Activated T-helper 9 cell treated with anti-CD3 and anti-CD28 coated beads, Interleukin-2, amount 50 U/mL, for 16 hours (primary cell): ENCODE results near the gene MATK.
A peak's percentile ranks its signal among the peaks of the same experiment; 100 is the strongest.
"Not testable (repeated sequence)": the region's sequence is repeated elsewhere in the genome, so short reads cannot be mapped to it uniquely, and the experiment has no call there.

Experiments
- DNase-seq: peaks from one replicate; pipeline ENCODE4 v3.0.0-alpha.2; 2020; ENCODE audit warnings: low read depth

The MATK gene

DNA sequence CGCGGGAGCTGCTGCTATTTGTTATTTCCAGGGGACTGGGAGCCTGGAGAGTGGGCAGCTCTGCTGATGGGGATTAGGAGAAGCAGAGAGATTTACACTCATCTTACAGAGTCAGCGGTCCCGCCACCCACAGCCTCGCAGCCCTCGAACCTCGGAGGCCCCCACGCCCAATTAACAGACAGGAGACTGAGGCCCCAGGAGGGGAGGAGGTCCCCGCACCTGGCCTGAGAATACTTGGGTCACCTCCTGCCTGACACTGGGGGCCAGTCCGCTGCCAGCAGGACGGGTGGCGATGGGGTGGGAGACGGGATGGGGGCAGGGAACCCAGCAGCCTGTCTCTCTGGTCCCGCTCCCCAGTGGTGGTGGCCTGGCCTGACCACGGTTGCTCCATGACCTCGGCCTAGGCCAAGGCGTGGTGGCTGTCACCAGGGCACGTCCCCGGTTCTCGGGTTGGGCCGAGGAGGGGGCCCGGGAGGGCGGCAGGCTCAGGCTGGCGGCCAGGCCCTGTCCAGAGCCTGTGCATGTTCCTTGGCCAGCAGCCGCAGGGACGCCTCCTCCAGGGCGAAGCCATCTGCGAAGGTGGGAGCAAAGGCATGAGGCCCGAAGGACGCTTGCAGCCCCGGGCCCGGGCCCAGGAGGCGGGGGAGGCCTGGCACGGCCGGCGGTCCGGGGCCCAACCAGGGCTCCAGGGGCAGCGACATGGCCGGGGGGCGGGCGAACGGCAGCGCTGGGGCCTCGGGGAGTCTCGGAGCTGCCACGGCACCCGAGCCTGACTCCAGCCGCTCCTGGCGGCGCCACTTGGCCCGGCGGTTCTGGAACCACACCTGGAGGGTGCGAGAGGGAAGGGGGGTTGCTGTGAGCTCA, 15.8 kb downstream of the MATK start:
- DNase-seq: no peak

DNA sequence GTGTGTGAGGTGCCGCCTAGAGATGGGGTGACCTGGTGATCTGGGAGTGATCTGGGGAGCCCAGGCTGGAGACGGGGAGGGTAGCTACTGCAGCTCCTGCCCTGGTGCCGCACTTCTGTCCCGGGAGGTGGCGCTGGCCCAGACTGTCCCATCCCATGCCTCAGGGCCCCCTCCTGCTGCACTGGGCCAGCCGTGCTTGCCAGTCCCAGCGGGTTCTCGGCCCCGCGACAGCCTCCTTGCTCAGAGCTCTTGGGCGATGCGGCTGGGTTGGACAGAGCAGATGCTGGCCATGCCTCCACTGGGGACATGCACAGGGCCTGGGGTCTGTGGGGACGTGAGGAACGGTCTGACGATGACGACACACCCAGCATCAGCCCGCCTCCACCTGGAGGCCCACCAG, 16.7 kb downstream of the MATK start:
- no peak for DNase-seq

GRCh38 chr19:3768748-3769099, 17.5 kb downstream of the MATK start:
- no peak for DNase-seq

GRCh38 chr19:3768015-3768747, 18.0 kb downstream of the MATK start:
- no peak for DNase-seq

DNA sequence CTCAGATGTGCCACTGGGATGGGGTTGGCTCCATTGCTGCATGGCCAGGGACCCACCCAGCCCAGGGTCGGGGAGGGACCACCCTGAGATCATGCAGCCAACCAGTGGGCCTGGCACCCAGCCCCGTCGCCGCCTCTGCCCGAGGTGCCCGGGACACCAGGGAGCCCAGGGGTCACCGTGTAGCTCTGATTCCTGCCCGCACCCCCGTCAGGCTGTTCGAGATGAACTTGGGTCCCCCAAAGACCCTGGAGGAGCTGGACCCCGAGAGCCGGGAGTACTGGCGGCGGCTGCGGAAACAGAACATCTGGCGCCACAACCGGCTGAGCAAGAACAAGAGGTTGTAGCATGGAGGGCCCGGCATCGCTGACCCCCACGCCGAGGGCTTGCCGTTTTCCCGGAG, 19.1 kb downstream of the MATK start:
- no peak for DNase-seq

DNA sequence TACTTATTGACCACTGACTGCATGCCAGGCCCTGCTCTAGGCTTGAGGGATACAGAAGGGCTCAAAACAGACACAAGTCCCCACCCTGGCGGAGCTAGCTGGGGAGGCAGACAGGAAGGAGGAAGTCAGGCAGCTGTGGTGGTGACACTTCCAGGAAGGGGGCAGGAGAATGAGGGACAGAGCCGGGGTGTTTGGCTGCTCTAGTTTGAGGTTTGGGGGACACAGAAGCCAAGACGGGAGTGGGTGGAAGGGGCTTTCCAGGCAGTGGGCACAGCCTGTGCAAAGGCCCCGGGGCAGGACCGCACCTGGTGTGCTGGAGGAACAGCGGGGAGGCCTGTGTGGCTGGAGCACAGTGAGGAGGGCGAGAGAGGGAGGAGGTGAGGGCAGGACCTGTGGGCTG, 19.7 kb downstream of the MATK start:
- DNase-seq: no peak

GRCh38 chr19:3765757-3766156, 20.4 kb downstream of the MATK start:
- not testable (repeated sequence) for DNase-seq

GRCh38 chr19:3765121-3765520, 21.1 kb downstream of the MATK start:
- DNase-seq: no peak

DNA sequence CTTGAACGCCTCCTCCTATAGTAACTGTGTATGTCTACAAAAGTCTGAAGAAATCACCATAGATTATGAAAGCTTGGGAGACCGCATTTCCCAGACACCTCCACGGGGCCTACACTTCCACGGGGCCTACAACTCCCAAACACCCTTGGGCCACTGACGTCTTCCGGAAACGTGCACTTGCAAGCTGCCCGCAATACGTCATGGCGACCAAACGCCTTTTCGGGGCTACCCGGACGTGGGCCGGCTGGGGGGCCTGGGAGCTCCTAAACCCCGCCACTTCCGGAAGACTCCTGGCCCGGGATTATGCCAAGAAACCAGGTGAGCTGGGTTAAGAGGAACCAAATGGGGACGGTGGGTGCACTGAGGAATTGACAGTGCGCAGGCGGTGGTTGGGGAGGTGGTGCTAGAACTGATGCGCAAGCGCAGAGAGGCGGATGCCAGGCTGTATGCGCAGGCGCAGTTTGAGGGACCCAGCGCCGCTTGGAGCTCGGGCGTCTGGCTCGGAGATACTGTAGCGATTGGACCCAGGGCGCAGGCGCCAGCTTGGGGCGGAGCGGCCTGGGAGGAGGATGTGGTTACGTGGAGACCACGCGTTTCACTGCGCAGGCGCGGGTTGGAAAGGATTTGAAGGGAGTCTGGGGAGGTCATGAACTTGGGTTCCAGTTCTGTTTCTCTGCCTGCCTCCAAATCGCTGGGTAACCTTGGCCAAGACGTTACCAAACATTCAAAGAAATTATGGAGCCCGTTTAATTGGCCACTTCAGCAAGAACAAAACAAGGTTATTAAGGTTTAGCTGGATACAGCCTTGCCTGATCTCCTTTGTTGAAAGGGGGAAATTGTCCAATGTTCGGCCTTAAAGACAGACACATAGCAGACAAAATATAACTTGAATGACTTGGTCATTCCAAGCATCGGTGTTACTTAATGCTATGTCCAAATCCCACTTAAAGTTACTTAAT, 23.4 kb downstream of the MATK start, which contains the start of gene MRPL54:
Gene MRPL54, plus strand, starts transcription at position 182 of the 959 bp plus-strand sequence. Its CDS starts 19 bp downstream, at position 201.
- DNase-seq: peak; percentile 99

- no peak for DNase-seq
Measured at GRCh38 chr19:3762130-3762473, 24.1 kb downstream of the MATK start.

- peak; percentile 95 for DNase-seq
Measured at GRCh38 chr19:3761382-3762129, 24.6 kb downstream of the MATK start, which contains the start of gene APBA3. APBA3 (minus strand) TSS chr19:3761692; CDS start chr19:3760264, 1,428 bp downstream.

- DNase-seq: no peak
Measured at GRCh38 chr19:3760871-3761361, 25.3 kb downstream of the MATK start.

DNA sequence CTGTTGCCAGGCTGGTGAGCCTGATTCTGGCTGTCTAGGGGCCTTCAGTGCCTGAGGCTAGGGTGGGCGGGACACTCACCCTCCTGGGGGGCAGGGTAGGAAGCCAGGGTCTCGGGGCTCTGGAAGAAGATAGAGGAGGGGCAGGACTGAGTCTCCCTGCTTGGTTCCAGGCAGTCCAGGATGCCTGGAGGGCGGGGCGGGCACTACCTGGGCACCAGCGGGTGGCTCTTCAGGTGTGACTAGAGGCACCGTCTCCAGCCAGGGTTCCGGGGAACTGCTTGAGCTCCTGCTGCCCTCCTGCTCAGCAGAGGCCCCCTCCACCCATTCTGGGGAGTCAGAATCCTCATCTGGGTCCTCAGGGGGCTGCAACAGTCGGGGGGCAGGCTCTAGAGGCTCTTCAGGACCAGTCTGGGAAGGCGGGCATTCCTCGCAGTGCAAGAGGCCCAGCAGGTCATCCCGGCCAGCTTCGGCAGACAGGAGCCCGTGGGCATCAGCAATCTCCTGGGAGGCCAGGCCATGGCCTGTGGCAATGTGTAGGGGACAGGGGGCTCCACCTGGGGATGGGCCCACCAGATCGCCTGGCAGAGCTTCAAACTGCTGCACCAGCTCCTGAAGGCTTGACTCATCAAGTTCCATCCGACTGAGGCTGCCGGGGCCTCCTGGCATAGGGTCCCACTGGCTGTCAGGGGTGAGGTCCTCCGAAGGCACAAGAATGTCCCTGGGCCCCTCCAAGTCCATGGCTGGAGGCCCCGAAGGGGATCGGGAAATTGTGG, 26.5 kb downstream of the MATK start:
- DNase-seq: no peak

DNA sequence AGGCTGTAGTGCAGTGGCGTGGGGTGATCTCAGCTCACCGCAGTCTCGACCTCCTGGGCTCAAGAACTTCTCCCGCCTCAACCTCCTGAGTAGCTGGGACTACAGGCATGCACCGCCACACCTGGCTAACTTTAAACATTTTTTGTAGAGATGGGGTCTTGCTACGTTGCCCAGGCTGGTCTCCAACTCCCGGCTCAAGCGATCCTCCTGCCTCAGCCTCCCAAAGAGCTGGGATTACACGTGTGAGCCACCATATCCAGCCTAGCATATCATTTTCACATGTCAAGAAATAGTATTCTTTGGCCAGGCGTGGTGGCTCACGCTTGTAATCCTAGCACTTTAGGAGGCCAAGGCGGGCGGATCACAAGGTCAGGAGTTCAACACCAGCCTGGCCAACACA, 27.9 kb downstream of the MATK start:
- DNase-seq: not testable (repeated sequence)

DNA sequence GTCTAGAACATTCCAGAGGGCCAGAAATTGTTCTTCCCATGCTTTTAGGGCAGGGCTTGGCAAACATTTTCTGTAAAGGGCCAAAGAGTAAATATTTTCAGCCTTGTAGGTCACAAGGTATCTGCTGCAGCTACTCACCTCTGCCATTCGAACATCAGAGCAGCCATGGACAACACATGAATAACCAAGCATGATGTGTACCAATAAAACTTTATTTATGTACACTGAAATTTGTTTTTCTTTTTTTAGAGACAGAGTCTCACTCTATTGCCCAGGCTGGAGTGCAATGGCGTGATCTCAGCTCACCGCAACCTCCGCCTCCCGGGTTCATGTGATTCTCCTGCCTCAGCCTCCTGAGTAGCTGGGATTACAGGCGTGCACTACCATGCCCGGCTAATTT, 28.5 kb downstream of the MATK start:
- DNase-seq: not testable (repeated sequence)

- DNase-seq: no peak
Measured at GRCh38 chr19:3753631-3754410, 32.4 kb downstream of the MATK start.

- DNase-seq: no peak
Measured at GRCh38 chr19:3752492-3752891, 33.7 kb downstream of the MATK start.

DNA sequence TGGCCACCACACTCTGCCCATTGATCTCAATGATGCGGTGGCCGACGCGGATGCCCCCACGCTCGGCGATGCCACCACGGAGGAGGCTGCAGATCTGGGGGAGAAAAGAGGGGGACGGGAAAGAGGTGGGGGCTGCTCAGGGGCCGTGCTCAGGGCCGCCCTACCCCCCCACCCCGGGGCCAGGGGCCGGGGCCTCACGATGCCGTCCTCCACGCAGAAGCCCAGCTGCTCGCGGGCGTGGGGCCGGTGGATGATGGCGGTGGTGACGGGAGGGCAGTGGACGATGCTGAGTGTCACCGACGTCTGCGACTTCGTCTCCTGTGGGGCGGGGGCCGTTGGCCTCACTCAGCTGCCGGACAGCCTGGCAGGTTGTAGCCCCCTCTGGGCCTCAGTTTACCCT, 34.9 kb downstream of the MATK start:
- no peak for DNase-seq

DNA sequence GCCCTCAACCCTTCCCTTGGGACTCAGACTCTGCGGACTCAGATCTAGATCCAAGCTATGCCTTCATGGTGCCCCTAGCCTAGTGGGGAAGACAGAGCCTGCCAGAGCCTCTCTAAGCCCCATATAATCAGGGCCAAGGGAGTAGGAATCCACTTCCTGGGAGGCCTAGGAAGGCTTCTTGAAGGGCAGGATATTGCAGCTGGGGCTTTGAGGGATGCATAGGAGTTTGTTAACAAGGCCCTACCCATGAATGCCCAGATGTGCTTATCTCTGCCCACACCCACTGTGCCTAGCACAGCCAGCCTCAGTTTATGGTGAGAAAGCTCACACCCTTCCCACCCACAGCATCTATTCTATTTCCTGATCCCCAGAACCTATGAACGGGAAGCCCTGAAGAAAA, 36.0 kb downstream of the MATK start:
- DNase-seq: no peak

DNA sequence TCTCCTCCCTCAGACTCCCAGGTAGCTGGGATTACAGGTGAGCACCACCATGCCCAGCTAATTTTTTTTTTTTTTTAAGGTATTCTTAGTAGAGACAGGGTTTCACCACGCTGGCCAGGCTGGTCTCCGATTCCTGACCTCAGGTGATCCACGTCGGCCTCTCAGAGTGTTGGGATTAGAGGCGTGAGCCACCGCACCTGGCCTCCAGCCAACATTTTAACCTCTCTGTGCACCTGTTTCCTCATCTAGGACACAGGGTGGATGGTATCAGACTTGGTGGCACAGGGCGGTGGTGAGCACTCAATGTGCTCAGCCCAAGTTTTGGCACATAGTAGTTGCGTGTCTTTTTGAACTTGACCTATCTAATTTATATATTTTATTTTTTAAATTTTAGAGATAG, 37.2 kb downstream of the MATK start:
- no peak for DNase-seq
